ENCODE results near the gene FAM13A.

DNA sequence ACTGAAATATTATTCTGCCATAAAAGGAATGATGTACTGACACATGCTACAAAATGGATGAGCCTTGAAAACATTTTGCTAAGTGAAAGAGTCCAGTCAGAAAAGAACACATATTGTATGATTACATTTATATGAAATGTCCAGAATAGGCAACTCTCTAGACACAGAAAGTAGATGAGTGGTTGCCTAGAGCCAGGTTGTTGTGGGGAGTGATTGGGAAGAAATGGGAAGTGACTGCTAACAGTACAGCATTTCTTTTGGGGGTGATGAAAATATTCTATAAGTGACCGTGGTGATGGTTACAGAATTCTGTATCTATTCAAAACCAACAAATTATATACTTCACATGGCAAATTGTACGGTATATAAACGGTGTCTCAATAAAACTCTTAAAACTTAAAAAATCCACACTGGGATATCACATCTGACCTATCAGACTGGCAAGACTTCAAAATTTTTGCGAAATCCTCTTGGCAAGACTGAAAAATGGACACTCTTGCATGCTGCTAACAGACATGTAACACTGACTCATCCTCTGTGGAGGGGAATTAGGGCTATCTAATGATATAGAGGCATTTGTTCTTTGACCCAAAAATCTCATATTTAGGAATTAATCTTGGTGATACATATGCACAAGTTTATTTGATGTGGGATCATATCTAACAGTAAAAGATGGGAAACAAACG, 71.8 kb downstream of the FAM13A start:
- TF ChIP-seq EZH2phosphoT487 (IDR thresholded peaks at IDR 0.05; ENCODE audit: low read depth, severe bottlenecking, unreplicated experiment) (no peak), EZH2 (IDR thresholded peaks at IDR 0.05; ENCODE audit: borderline replicate concordance) (no peak)
- TF ChIP-seq, protein P1, sequence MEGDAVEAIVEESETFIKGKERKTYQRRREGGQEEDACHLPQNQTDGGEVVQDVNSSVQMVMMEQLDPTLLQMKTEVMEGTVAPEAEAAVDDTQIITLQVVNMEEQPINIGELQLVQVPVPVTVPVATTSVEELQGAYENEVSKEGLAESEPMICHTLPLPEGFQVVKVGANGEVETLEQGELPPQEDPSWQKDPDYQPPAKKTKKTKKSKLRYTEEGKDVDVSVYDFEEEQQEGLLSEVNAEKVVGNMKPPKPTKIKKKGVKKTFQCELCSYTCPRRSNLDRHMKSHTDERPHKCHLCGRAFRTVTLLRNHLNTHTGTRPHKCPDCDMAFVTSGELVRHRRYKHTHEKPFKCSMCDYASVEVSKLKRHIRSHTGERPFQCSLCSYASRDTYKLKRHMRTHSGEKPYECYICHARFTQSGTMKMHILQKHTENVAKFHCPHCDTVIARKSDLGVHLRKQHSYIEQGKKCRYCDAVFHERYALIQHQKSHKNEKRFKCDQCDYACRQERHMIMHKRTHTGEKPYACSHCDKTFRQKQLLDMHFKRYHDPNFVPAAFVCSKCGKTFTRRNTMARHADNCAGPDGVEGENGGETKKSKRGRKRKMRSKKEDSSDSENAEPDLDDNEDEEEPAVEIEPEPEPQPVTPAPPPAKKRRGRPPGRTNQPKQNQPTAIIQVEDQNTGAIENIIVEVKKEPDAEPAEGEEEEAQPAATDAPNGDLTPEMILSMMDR (IDR thresholded peaks at IDR 0.05; ENCODE audit: poor library complexity): no peak

Data from hepatocyte (in vitro differentiated cells).